Small intestine (tissue), 7 donors: Measurements from ENCODE around the gene DMWD. TPM values are rescaled to one million over a fixed set of nuclear protein-coding genes. Genes with fewer than 3 reads are reported as not detected.
"Not testable (repeated sequence)": the region's sequence is repeated elsewhere in the genome, so short reads cannot be mapped to it uniquely, and the experiment has no call there.

Experiments
- DNase-seq, 2 donors: peaks; one replicate each; pipeline versions ENCODE4 v3.0.0 to v3.0.0-alpha.2; 2013
- FAIRE-seq: peaks from 2 replicates; lab custom pipeline; 2012; peaks lifted over from hg19 to GRCh38; lab: Jason Lieb, UNC
- H3K27ac ChIP-seq, 3 donors: one replicate each; pipeline ENCODE4 v1.5.1; 2013; ENCODE audit warnings: low read length in 2 of 3, mild to moderate bottlenecking in 2 of 3, control low read depth in 1 of 3, inconsistent platforms in 1 of 3, low read depth in 1 of 3, moderate library complexity in 1 of 3
- H3K27me3 ChIP-seq, 3 donors: one replicate each; pipeline ENCODE4 v1.6.1; 2013; ENCODE audit warnings: low read length in 3 of 3, inconsistent platforms in 1 of 3; ENCODE audit not compliant: control insufficient read depth in 3 of 3, insufficient read depth in 3 of 3
- H3K36me3 ChIP-seq, 3 donors: one replicate each; pipeline ENCODE4 v1.6.1; 2013; ENCODE audit warnings: low read length in 3 of 3, inconsistent platforms in 1 of 3, low read depth in 1 of 3, mild to moderate bottlenecking in 1 of 3, moderate library complexity in 1 of 3; ENCODE audit not compliant: control insufficient read depth in 3 of 3, insufficient read depth in 2 of 3
- H3K4me1 ChIP-seq, 3 donors: one replicate each; pipeline ENCODE4 v1.6.1; 2013; ENCODE audit warnings: low read length in 2 of 3, inconsistent platforms in 1 of 3, low read depth in 1 of 3, mild to moderate bottlenecking in 1 of 3, moderate library complexity in 1 of 3; ENCODE audit not compliant: control insufficient read depth in 3 of 3, insufficient read depth in 2 of 3
- H3K4me3 ChIP-seq, 3 donors: one replicate each; pipeline ENCODE4 v1.5.1; 2013; ENCODE audit warnings: low read length in 3 of 3, control low read depth in 1 of 3, inconsistent platforms in 1 of 3, low read depth in 1 of 3, mild to moderate bottlenecking in 1 of 3, moderate library complexity in 1 of 3
- H3K9me3 ChIP-seq, 2 donors: one replicate each; pipeline ENCODE4 v1.6.1; 2013; ENCODE audit warnings: low read depth in 1 of 2, low read length in 1 of 2; ENCODE audit not compliant: control insufficient read depth in 2 of 2, insufficient read depth in 1 of 2
- WGBS, 3 donors: extraction: QIAGEN DNeasy Blood & Tissue Kit; methylation state at CpG; one replicate each; pipeline ENCODE4 v1.1.7; 2013; 5-methylcytosine and 5-hydroxymethylcytosine counted together
- polyA plus RNA-seq, 4 donors: library from polyadenylated mRNA; stranded (reverse) in 3 of 4; unstranded in 1 of 4; fragments of 200-250 nt in 3 of 4; fragments of 120-200 nt in 1 of 4; gene quantifications; one replicate each; pipeline versions ENCODE4 v1.2.1 to v1.2.3, GENCODE V29; 2013
- donor health status: healthy with polysubstance abuse.
- donor health status: control.
- donor health status: control.
- donor health status: Bipolar disorder and iron deficiency.
- donor health status: healthy.

Gene DMWD
- polyA plus RNA-seq, 4 donors, result 4.6 to 20.9 (median 11.9) TPM

DNA sequence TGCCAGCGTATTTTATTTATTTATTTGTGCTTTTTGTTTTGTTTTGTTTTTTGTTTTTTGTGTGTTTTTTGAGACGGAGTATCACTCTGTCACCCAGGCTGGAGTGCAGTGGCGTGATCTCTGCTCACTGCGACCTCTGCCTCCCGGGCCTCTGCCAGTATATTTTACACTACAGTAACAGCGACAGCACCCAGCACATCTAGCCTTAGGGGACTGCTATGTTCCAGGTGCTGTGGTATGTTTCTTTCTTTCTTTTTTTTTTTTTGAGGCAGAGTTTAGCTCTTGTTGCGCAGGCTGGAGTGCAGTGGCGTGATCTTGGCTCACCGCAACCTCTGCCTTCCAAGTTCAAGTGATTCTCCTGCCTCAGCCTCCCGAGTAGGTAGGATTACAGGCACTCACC is 41.2 kb downstream of the DMWD start:
- H3K36me3 ChIP-seq, DNase-seq, H3K4me1 ChIP-seq, H3K4me3 ChIP-seq, H3K27ac ChIP-seq, FAIRE-seq, H3K27me3 ChIP-seq, H3K9me3 ChIP-seq: not testable (repeated sequence)
- 83 to 89% (median 88%) methylated on average over 9 to 10 of the region's 10 CpGs for WGBS, 3 donors

- Histone ChIP-seq H3K27ac (no peak overlapping the region), H3K27me3 (peaks cover 0 to 6% (median 0%) of the 10 kb centered on the region in 3 donors), H3K36me3 (no peaks in the 10 kb centered on the region), H3K4me3 (no peak overlapping the region), H3K9me3 (no peaks in the 10 kb centered on the region), H3K4me1 (no peaks in the 10 kb centered on the region)
- DNase-seq (no peak), FAIRE-seq (no peak)
- 46 to 67% (median 56%) methylated on average over 5 of the region's 5 CpGs for WGBS, 3 donors
Observed at GRCh38 chr19:45747513-45747912, 45.1 kb downstream of the DMWD start.

GRCh38 chr19:45746866-45747265 is 45.8 kb downstream of the DMWD start:
- Histone ChIP-seq H3K27me3 (peaks cover 0 to 6% (median 0%) of the 10 kb centered on the region in 3 donors), H3K27ac (no peak overlapping the region), H3K4me1 (no peaks in the 10 kb centered on the region), H3K4me3 (no peak overlapping the region), H3K9me3 (no peaks in the 10 kb centered on the region), H3K36me3 (no peaks in the 10 kb centered on the region)
- FAIRE-seq (no peak), DNase-seq (no peak)
- 68 to 75% (median 71%) methylated on average over 5 of the region's 5 CpGs for WGBS, 3 donors

DNA sequence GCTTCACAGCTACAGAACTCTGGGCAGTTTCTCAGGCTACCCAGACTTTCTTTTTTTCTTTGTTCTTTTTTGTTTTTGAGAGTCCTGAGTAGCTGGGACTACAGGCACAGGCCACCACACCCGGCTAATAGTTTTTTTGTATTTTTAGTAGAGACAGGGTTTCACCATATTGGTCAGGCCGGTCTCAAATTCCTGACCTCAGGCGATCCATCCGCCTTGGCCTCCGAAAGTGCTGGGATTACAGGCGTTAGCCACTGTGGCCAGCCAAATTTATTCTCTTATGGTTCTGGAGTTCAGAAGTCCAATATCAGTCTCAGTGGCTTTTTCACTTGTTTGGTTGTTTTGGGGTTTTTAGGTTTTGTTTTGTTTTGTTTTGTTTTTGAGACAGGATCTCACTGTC is 47.0 kb downstream of the DMWD start:
- Histone ChIP-seq H3K4me1 (no peaks in the 10 kb centered on the region), H3K4me3 (no peak overlapping the region), H3K27ac (no peak overlapping the region), H3K9me3 (no peaks in the 10 kb centered on the region), H3K36me3 (no peaks in the 10 kb centered on the region), H3K27me3 (peaks cover 0 to 6% (median 0%) of the 10 kb centered on the region in 3 donors)
- DNase-seq (no peak), FAIRE-seq (no peak)
- WGBS, 3 donors, result 89 to 90% (median 89%) methylated on average over 6 of the region's 6 CpGs

- FAIRE-seq (no peak), DNase-seq (no peak)
- no peaks in the 10 kb centered on the region for H3K36me3 ChIP-seq
- no peaks in the 10 kb centered on the region for H3K9me3 ChIP-seq
- no peak overlapping the region for H3K27ac ChIP-seq
- no peak overlapping the region for H3K4me3 ChIP-seq
- WGBS, 3 donors, result 59 to 64% (median 61%) methylated on average over 4 of the region's 4 CpGs
- H3K4me1 ChIP-seq, result no peaks in the 10 kb centered on the region
- peaks cover 0 to 6% (median 0%) of the 10 kb centered on the region in 3 donors for H3K27me3 ChIP-seq
Observed at GRCh38 chr19:45742969-45743368, 49.7 kb downstream of the DMWD start.

GRCh38 chr19:45739498-45740439 is 52.9 kb downstream of the DMWD start:
- H3K4me3 ChIP-seq, result no peak overlapping the region
- 83 to 87% (median 86%) methylated on average over 10 of the region's 10 CpGs for WGBS, 3 donors
- no peaks in the 10 kb centered on the region for H3K27me3 ChIP-seq
- H3K36me3 ChIP-seq, result no peaks in the 10 kb centered on the region
- H3K4me1 ChIP-seq, result no peaks in the 10 kb centered on the region
- DNase-seq (no peak), FAIRE-seq (no peak)
- H3K9me3 ChIP-seq, result no peaks in the 10 kb centered on the region
- H3K27ac ChIP-seq, result no peak overlapping the region

- WGBS, 3 donors, result 92 to 95% (median 93%) methylated on average over 56 to 59 of the region's 59 CpGs
- FAIRE-seq (no peak), DNase-seq (no peak)
- H3K9me3 ChIP-seq, result no peaks in the 10 kb centered on the region
- H3K27me3 ChIP-seq, result no peaks in the 10 kb centered on the region
- H3K27ac ChIP-seq, result no peak within 1 kb of the TSS
- H3K4me1 ChIP-seq, result peaks cover 0 to 2% (median 0%) of the 10 kb centered on the region in 3 donors
- H3K4me3 ChIP-seq, result no peak within 1 kb of the TSS
- H3K36me3 ChIP-seq, result no peaks in the 10 kb centered on the region
Observed at GRCh38 chr19:45733160-45733810, 59.4 kb downstream of the DMWD start, which contains the start of gene MEIOSIN. Gene MEIOSIN (plus strand): TSS chr19:45733439. CDS start chr19:45735377, 1,938 bp downstream.
